PC-3 (cell line): ENCODE results near the gene P3H3.

ENCODE experiments used
- CTCF ChIP-seq: fragments of 300-600 bp; sonication (generic); conservative IDR thresholded peaks from 2 replicates; pipeline ENCODE4 v1.5.1; 2017; ENCODE audit warnings: antibody characterized with exemption, low read depth, mild to moderate bottlenecking, low read length
- EZH2 ChIP-seq: fragments of 300-600 bp; sonication (generic); IDR thresholded peaks from one replicate; pipeline ENCODE4 v1.6.1; 2017; ENCODE audit warnings: antibody characterized with exemption, mild to moderate bottlenecking, low read length; ENCODE audit not compliant: unreplicated experiment

- TF ChIP-seq EZH2 = no peak
- no peak for TF ChIP-seq CTCF
Measured at GRCh38 chr12:6780573-6780972, 47.6 kb upstream of the P3H3 start.
